Activated naive CD4-positive, alpha-beta T cell treated with anti-CD3 and anti-CD28 coated beads, Interleukin-2, amount 50 U/mL, for 72 hours (primary cell): ENCODE measurements around the gene LCE7A. TPM values are rescaled to one million over a fixed set of nuclear protein-coding genes. Genes with fewer than 3 reads are reported as not detected.

ENCODE experiments used
- ATAC-seq, 2 donors: fragments of 150-1000 bp; cut with Tn5 transposase; 2 replicates each; pipeline ENCODE4 v1.10.0; 2021; ENCODE audit warnings: mild to moderate bottlenecking in 2 of 2, moderate library complexity in 2 of 2
- DNase-seq, 2 donors: peaks; one replicate each; pipeline ENCODE4 v3.0.0; 2021 to 2022; ENCODE audit warnings: low spot score in 2 of 2
- H3K27ac Mint-ChIP-seq, 2 donors: one replicate each; pipeline ENCODE4 v1.8.0; 2022; ENCODE audit warnings: mild to moderate bottlenecking in 2 of 2, mixed read lengths in 2 of 2
- H3K36me3 Mint-ChIP-seq, 2 donors: one replicate each; pipeline ENCODE4 v1.8.0; 2022; ENCODE audit warnings: mixed read lengths in 2 of 2
- H3K9me3 Mint-ChIP-seq, 2 donors: one replicate each; pipeline ENCODE4 v1.8.0; 2022; ENCODE audit warnings: mixed read lengths in 2 of 2
- total RNA-seq, 2 donors: library from RNA; stranded (reverse); gene quantifications; one replicate each; pipeline ENCODE4 v1.2.3, GENCODE V29; 2022

LCE7A gene
- total RNA-seq, 2 donors from 2014 or later, result not detected

DNA sequence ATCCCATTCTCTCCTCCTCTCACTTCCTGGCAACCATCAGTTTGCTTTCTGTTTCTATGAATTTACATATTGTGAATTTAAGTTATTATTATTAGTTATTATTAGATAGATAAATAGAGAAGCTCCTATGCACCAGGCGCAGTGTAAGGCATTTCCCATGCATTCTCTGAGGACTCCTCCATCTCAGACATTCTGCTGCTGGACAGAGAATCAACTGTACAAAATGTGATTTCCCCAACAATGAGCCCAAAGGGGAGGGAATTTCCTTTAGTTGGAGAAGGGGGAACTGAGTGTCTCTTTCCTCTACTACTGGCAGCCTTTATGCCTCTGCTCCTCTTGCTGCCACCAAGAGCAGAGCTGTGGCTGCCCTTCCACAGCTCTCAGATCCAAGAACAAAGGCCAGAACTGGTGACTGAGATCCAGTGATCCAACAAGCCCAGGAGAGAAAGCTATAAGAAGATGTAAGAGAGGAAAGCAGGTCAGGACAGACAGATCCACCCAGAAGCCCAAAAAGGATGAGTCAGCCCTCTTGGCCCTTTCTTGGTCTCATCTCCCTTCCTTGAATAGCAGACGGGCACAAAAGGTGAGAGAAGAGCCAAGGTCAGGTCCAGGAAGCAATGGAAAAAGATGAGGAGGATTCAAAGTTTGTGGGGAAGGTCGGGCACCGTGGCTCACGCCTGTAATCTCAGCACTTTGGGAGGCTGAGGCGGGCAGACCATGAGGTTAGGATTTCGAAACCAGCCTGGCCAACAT is 45.1 kb downstream of the LCE7A start:
- DNase-seq (no peak), ATAC-seq (no peak)
- H3K27ac Mint-ChIP-seq, result peak overlapping the region; percentile 45 to 70
- H3K9me3 Mint-ChIP-seq, result peaks cover 0 to 3% of the 10 kb centered on the region in 2 donors
- H3K36me3 Mint-ChIP-seq, result no peaks in the 10 kb centered on the region

DNA sequence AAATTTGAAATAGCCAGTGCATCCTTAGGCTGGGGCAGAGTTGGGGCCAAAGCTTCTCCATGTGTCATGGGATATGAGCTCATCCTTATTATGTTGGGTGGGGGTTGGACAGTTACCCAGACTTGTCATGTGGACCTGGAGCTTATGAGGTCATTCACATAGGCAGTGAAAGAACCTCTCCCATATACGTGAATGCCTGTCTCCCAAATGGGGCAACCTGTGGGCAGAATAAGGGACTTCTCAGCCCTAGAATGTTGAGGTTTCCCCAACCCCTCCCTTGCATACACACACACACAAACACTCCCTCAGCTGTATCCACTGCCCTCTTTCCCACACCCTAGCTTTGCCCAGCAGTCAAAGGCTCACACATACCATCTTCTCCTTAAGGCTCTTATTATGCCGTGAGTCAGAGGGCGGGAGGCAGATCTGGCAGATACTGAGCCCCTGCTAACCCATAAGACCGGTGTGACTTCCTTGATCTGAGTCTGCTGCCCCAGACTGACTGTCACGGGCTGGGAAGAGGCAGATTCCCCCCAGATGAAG is 46.3 kb downstream of the LCE7A start:
- Mint-ChIP-seq H3K27ac (no peak overlapping the region), H3K9me3 (peaks cover 0 to 5% of the 10 kb centered on the region in 2 donors), H3K36me3 (no peaks in the 10 kb centered on the region)
- DNase-seq (no peak), ATAC-seq (no peak)

DNA sequence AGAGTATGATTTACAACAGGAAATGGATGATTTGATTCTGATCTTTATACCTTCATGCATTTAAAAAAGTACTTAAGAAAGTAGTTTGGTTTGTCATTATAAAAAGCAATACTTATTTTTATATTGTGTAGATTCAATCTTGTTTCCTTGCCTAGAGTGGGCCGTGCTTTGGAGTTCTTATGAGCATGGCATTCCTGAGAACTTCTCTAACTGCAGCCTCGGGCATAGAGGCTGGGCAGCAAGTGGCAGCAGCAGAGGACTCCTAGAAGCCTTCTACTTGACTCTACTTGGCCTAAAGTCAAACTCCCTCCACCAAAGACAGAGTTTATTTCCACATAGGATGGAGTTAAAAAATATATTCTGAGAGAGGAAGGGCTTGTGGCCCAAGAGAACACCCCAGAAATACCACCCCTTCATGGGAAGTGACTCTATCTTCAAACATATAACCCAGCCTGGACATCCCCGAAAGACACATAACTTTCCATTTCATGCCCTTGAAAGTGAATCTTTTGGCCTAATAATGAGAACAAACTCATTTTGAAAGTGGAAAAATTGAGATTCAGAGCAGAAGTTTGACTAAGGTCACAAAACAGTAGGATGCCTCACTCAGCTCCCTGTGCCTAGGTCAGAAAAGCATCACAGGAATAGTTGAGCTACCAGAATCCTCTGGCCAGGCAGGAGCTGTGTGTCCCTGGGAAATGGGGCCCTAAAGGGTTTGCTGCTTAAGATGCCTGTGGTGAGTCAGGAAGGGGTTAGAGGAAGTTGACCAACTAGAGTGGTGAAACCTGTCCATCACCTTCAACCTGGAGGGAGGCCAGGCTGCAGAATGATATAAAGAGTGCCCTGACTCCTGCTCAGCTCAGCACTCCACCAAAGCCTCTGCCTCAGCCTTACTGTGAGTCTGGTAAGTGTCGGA is 48.1 kb downstream of the LCE7A start, which contains the start of gene IVL:
Gene IVL, plus strand, starts transcription at position 861 of the 916 bp plus-strand sequence. CDS start 1,252 bp downstream, outside the sequence.
- Mint-ChIP-seq H3K27ac (peak within 1 kb of the TSS in 1 of 2 donors; percentile 72), H3K36me3 (no peaks in the 10 kb centered on the region), H3K9me3 (peaks cover 0 to 5% of the 10 kb centered on the region in 2 donors)
- DNase-seq (no peak), ATAC-seq (peak; percentile 68 to 85)

DNA sequence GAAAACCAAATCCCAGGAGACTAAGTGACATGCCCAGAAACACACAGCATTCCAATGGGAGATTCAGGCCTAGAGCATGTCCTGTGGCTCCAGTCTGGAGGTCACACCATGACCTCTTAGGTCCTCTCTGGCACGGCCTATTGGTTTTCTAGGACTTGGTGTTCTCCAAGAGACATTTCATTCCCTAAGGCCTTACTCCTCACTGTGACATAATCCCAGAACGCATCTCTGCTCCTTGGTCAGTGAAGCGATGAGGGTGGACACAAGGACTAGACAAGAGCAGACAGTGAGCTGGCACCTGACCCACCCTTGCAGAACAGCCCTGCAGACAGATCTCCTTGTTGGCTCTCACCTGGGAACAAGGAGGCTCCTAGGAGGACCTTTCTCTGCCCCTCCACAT is 49.4 kb downstream of the LCE7A start:
- no peak for ATAC-seq
- peaks cover 0 to 5% of the 10 kb centered on the region in 2 donors for H3K9me3 Mint-ChIP-seq

More for the DNA sequence above, 49.4 kb downstream of the LCE7A start:
- Mint-ChIP-seq H3K27ac (no peak overlapping the region), H3K36me3 (no peaks in the 10 kb centered on the region)
- DNase-seq, result no peak

Other genes with a start within 250 kb of the LCE7A start
- gene LCE3B, start 246.2 kb upstream of the LCE7A start, total RNA-seq, result not detected
- not detected for gene LCE3A, start 236.9 kb upstream of the LCE7A start, total RNA-seq
- not detected for gene LCE2D, start 196.6 kb upstream of the LCE7A start, total RNA-seq
- not detected for gene LCE2C, start 184.7 kb upstream of the LCE7A start, total RNA-seq
- not detected for gene LCE2B, start 173.9 kb upstream of the LCE7A start, total RNA-seq
- not detected for gene LCE2A, start 161.7 kb upstream of the LCE7A start, total RNA-seq
- gene LCE4A, start 151.8 kb upstream of the LCE7A start, total RNA-seq, result not detected
- gene KPRP, start 102.0 kb upstream of the LCE7A start, total RNA-seq, result not detected
- not detected for gene LCE1F, start 84.9 kb upstream of the LCE7A start, total RNA-seq
- gene LCE1E, start 73.7 kb upstream of the LCE7A start, total RNA-seq, result not detected
- not detected for gene LCE1D, start 63.3 kb upstream of the LCE7A start, total RNA-seq
- not detected for gene LCE1C, start 53.3 kb upstream of the LCE7A start, total RNA-seq
- not detected for gene LCE1B, start 48.0 kb upstream of the LCE7A start, total RNA-seq
- not detected for gene LCE1A, start 32.5 kb upstream of the LCE7A start, total RNA-seq
- gene LCE6A, start 17.1 kb upstream of the LCE7A start, total RNA-seq, result not detected
- not detected for gene SMCP, start 18.3 kb downstream of the LCE7A start, total RNA-seq
- not detected for gene IVL, start 48.5 kb downstream of the LCE7A start, total RNA-seq
- gene SPRR5, start 87.2 kb downstream of the LCE7A start, total RNA-seq, result not detected
- not detected for gene SPRR4, start 110.7 kb downstream of the LCE7A start, total RNA-seq
- not detected for gene SPRR1A, start 124.1 kb downstream of the LCE7A start, total RNA-seq
- not detected for gene SPRR3, start 141.8 kb downstream of the LCE7A start, total RNA-seq
- gene SPRR1B, start 171.2 kb downstream of the LCE7A start, total RNA-seq, result not detected
- not detected for gene SPRR2D, start 181.1 kb downstream of the LCE7A start, total RNA-seq
- gene SPRR2A, start 197.5 kb downstream of the LCE7A start, total RNA-seq, result not detected
- gene SPRR2B, start 211.6 kb downstream of the LCE7A start, total RNA-seq, result not detected
- gene SPRR2E, start 234.5 kb downstream of the LCE7A start, total RNA-seq, result not detected